Activated naive CD4-positive, alpha-beta T cell treated with anti-CD3 and anti-CD28 coated beads for 36 hours (primary cell): ENCODE results near the gene WDFY2. TPM values are rescaled to one million over a fixed set of nuclear protein-coding genes. Genes with fewer than 3 reads are reported as not detected.

Source experiments
- CTCF ChIA-PET: fragments of 350-600 bp; sonication (Branson Sonifier 250); formaldehyde crosslinking; loops from one replicate; lab custom pipeline; 2021; ENCODE audit warnings: antibody characterized with exemption; lab: Charles Lee
- DNase-seq: peaks from one replicate; pipeline ENCODE4 v3.0.0-alpha.2; 2020
- H3K27ac Mint-ChIP-seq: one replicate; pipeline ENCODE4 v1.8.0; 2021; ENCODE audit warnings: mild to moderate bottlenecking, mixed read lengths
- H3K27me3 Mint-ChIP-seq: one replicate; pipeline ENCODE4 v1.8.0; 2021; ENCODE audit warnings: low read depth, mixed read lengths
- H3K36me3 Mint-ChIP-seq: one replicate; pipeline ENCODE4 v1.8.0; 2021; ENCODE audit warnings: low read depth, mixed read lengths
- H3K4me1 Mint-ChIP-seq: one replicate; pipeline ENCODE4 v1.8.0; 2021; ENCODE audit warnings: low read depth, mixed read lengths
- H3K4me3 Mint-ChIP-seq: one replicate; pipeline ENCODE4 v1.8.0; 2021; ENCODE audit warnings: mild to moderate bottlenecking, moderate library complexity, mixed read lengths
- H3K9me3 Mint-ChIP-seq: one replicate; pipeline ENCODE4 v1.8.0; 2021; ENCODE audit warnings: mixed read lengths
- intact Hi-C: fragments of 100-400 bp; cut with micrococcal nuclease; formaldehyde crosslinking; loops from one replicate; pipeline ENCODE4 v1.15.1; 2023
- total RNA-seq, 2 experiments: library from RNA; stranded (reverse); gene quantifications; one replicate each; pipeline ENCODE4 v1.2.3, GENCODE V29; 2021

Gene WDFY2
- total RNA-seq, 2 experiments from 2014 or later: 8.3 to 11.3 TPM

DNA sequence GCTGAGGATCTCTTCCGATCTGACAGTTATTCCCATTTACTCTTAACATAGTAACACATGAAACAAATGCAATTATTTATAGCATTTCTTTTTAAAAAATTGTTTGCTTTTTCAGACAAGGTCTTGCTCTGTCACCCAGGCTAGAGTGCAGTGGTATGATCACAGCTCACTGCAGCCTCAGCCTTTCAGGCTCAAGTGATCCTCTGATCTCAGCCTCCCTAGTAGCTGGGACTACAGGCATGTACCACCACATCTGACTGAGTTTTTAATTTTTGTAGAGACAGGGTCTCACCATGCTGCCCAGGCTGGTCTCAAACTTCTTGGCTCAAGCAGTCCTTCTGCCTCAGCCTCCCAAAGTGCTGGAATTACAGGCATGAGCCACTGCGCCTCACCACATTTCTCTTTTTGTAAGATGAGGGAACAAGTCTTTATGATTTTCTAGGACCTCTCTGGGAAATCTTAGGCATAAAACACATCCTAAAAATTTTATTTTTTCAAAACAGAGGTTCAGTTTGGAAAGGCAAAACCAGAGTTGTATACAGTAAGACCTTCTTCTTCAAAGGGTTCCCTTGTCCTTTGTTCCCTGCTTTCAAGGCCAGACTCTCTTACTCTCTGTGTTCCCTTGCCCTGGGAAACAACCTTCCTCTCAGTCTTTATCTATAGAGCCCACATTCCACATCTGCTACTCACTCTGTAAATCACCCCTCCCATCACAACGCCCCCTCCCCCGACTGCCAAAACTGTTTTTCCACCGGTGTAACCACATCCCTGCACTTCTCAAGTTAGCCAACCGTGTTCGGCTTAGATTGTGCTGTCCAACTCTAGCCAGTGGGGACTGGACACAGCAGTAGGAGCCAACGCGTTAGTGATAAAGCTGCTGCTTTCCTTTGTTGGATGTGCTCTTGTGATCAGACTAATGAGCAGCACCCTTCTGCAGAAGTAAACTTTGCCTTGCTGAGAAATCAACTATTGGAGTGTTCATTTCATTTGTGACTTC, 163.5 kb downstream of the WDFY2 start:
- DNase-seq: no peak
- Mint-ChIP-seq H3K27ac (no peak overlapping the region), H3K4me1 (no peaks in the 10 kb centered on the region), H3K27me3 (no peaks in the 10 kb centered on the region), H3K4me3 (no peak overlapping the region), H3K9me3 (peaks cover 8% of the 10 kb centered on the region), H3K36me3 (peaks cover 40% of the 10 kb centered on the region)
- intact Hi-C loops: no loop called here
- CTCF ChIA-PET: no interaction called here

DNA sequence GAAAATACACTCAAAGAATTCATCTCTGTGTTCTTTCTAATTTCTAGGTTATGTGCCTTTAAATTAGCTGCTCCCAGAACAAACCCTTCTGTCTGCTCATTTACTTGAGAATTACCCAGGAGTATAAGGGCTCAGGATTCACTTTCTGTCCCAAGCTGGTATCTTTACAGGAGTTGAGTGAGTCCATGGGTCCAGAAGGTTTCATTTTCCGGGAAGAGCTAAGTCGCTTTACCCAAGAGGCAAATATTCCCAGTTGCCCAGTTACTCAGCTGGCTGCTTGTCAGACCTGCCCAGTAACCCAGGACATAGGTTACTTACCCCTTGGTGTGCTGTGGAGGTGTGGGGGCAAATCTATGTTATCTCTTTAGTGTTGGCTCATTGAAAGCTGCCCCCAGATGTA, 172.4 kb downstream of the WDFY2 start:
- no peaks in the 10 kb centered on the region for H3K4me1 Mint-ChIP-seq
- CTCF ChIA-PET: interaction anchor here (0.9 to 1.2 kb wide), 2 partner anchors 41 to 75 kb away, joined by 3 read pairs; no protein-coding TSS in a partner anchor
- H3K27me3 Mint-ChIP-seq: no peaks in the 10 kb centered on the region
- no peak for DNase-seq
- no peak overlapping the region for H3K27ac Mint-ChIP-seq
- H3K36me3 Mint-ChIP-seq: peaks cover 9% of the 10 kb centered on the region
- H3K9me3 Mint-ChIP-seq: no peaks in the 10 kb centered on the region
- H3K4me3 Mint-ChIP-seq: no peak overlapping the region
- intact Hi-C loops: no loop called here

DNA sequence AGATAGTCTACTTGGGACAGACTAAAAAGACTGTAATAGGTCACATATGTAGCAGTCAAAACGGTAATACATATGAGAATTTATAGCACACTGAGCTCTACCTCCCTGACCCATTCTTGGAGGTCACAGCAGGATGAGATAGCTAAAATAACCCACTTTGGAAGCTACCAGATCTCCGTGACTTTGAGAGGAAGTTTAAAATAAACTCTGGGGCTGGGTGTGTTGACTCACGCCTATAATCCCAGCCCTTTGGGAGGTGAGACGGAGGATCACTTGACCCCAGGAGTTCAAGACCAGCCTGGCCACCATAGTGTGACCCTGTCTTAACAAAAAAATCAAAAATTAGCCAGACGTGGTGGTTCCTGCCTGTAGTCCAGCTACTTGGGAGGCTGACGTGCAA, 174.4 kb downstream of the WDFY2 start:
- no peak for DNase-seq
- intact Hi-C loops: no loop called here
- Mint-ChIP-seq H3K4me3 (no peak overlapping the region), H3K4me1 (peaks cover 15% of the 10 kb centered on the region), H3K36me3 (peaks cover 4% of the 10 kb centered on the region), H3K27me3 (no peaks in the 10 kb centered on the region), H3K9me3 (no peaks in the 10 kb centered on the region), H3K27ac (no peak overlapping the region)
- CTCF ChIA-PET: interaction anchor here (0.6 to 3.8 kb wide), 3 partner anchors 32 to 90 kb away, joined by 3 to 13 read pairs (median 4); no protein-coding TSS in a partner anchor

DNA sequence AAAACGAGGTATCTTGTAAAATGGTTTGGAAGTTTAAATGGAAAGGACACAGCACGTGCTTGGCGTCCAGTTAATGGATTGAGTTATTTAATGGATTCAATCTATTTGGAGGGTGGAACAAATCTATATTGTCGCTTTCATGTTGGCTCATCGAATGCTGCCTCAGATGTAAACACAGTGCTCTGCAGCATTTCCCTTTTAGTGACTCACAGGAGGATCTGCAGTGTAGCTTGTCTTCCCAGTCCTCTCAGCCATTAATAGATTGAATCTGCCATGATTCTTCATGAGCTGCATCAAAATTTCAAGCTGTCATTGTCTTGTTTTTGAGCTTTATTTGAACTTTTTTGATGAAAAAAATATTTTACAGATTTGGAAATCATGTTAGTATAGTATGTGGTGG, 175.0 kb downstream of the WDFY2 start:
- H3K27me3 Mint-ChIP-seq: no peaks in the 10 kb centered on the region
- H3K9me3 Mint-ChIP-seq: no peaks in the 10 kb centered on the region
- CTCF ChIA-PET: interaction anchor here (3.8 kb wide), 1 partner anchor 38 kb away, joined by 13 read pairs; no protein-coding TSS in a partner anchor
- H3K4me1 Mint-ChIP-seq: peaks cover 20% of the 10 kb centered on the region
- intact Hi-C loops: no loop called here
- no peak overlapping the region for H3K4me3 Mint-ChIP-seq
- peaks cover 1% of the 10 kb centered on the region for H3K36me3 Mint-ChIP-seq
- no peak overlapping the region for H3K27ac Mint-ChIP-seq
- no peak for DNase-seq

DNA sequence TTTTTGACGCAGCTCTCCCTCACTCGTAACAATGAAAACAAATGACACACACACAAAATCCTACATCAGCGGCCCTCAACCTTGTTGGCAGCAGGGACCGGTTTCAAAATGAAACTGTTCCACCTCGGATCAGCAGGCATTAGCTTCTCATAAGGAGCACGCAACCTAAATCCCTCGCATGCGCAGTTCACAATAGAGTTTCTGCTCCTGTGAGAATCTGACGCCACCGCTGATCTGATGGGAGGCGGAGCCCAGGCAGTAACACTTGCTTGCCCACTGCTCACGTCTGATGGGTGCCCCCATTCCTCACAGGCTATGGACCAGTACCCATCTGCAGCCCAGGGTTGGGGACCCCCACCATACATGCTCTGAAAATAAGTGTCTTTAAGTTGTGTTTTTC, 176.3 kb downstream of the WDFY2 start:
- Mint-ChIP-seq H3K9me3 (no peaks in the 10 kb centered on the region), H3K4me3 (no peak overlapping the region), H3K36me3 (no peaks in the 10 kb centered on the region), H3K4me1 (peaks cover 33% of the 10 kb centered on the region), H3K27me3 (no peaks in the 10 kb centered on the region), H3K27ac (no peak overlapping the region)
- intact Hi-C loops: no loop called here
- DNase-seq: no peak
- CTCF ChIA-PET: interaction anchor here (1.0 to 3.8 kb wide), 2 partner anchors 37 to 305 kb away, joined by 5 to 13 read pairs; no protein-coding TSS in a partner anchor

DNA sequence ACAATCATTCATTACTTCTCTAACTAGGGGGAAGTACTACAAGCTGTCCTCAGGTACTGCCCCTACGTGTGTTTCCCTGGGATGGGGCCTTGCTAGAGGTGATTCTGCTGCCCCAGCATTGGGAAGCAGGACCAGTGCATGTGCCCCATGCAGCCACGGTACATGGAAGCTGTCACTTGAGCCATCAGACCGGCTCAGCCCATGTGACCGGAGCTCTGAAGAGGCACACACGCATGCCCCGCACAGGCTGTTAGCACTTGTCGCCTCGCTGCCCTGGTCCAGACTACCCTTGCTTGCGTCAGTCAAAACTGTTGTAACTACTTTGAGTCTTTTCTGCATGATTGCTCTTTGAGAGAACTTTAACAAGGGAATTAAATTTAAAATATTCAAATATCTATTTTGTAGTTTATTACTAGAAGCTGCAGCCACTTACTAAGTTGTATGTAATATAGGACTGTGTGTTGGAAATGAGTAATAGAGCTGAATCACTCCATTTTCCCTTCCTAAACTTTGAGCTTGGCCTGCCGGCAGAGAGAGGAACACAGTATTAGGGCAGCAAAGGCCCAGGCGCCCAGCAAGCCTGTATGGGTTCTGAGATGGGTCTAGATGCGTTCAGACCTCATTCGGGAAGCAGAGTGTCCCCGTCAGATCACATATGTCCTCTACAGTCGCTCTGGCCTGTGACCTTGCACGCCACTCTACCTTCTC, 177.5 kb downstream of the WDFY2 start:
- H3K27me3 Mint-ChIP-seq: no peaks in the 10 kb centered on the region
- DNase-seq: no peak
- CTCF ChIA-PET: interaction anchor here (3.8 kb wide), 1 partner anchor 36 kb away, joined by 13 read pairs; no protein-coding TSS in a partner anchor
- H3K4me1 Mint-ChIP-seq: peaks cover 35% of the 10 kb centered on the region
- intact Hi-C loops: no loop called here
- no peaks in the 10 kb centered on the region for H3K9me3 Mint-ChIP-seq
- H3K36me3 Mint-ChIP-seq: no peaks in the 10 kb centered on the region
- no peak overlapping the region for H3K27ac Mint-ChIP-seq
- H3K4me3 Mint-ChIP-seq: no peak overlapping the region

DNA sequence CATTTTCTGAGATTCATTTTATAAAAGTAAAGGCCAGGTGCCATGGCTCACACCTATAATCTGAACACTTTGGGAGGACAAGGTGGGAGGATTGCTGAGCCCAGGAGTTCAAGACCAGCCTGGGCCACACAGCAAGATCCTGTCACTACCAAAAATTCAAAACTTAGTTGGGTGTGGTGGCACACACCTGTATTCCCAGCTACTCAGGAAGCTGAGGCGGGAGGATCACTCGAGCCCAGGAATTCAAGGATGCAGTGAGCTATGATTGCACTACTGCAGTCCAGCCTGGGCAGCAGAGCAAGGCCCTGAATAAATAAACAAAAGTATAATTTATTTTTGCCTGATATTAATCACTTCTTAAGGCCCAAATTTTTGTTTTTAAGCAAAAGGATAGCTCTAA, 179.2 kb downstream of the WDFY2 start:
- peaks cover 35% of the 10 kb centered on the region for H3K4me1 Mint-ChIP-seq
- H3K36me3 Mint-ChIP-seq: no peaks in the 10 kb centered on the region
- H3K27ac Mint-ChIP-seq: no peak overlapping the region
- intact Hi-C loops: no loop called here
- H3K4me3 Mint-ChIP-seq: no peak overlapping the region
- H3K27me3 Mint-ChIP-seq: no peaks in the 10 kb centered on the region
- DNase-seq: no peak
- H3K9me3 Mint-ChIP-seq: no peaks in the 10 kb centered on the region
- CTCF ChIA-PET: interaction anchor here (0.7 to 1.9 kb wide), 4 partner anchors 17 to 477 kb away, joined by 4 to 13 read pairs (median 4); no protein-coding TSS in a partner anchor

DNA sequence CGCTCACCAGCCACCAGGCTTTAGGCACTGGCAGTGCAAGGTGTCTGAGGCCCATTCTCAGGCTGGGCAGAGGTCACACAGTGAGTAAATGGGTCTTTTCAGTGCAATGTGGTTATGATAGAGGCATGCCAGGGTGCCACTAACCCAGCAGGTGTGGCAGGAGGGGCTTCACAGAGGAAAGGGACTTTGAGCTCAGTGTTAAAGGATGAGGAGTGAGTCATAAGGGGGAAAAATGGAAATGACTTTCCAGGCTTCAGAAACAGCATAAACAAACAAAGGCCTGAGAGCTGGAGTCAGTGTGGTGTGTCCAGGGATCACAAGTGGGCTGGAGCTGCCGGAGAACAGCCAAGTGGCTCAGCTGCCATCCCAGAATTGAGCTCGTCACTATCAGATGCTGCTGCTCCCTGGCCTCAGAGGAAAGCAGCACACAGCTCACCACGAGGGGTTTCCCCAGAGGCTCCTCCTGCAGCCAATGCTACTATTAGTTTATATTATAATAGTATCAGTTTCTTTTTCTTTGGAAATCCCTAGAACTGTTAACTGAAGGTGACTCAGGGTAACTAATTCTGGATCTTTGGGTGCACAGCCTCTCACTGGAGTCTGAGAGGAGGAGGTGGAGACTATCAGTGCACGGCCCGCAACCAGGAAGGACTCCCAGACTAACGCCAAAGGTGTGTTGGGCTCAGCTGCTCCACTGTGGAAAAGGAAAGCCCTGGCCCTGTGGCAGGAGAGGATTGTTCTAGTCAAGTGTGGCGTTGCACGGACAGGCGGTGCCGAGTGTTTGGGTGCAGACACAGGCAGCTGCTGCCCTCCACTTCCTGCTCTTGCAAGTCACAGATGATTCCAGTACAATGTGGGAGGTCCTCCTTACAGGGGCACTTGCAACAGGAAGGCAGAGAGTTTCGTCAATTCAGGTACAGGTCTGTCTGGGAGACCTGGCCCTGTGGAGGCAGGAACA, 180.2 kb downstream of the WDFY2 start:
- Mint-ChIP-seq H3K4me3 (peak overlapping the region; percentile 73), H3K9me3 (no peaks in the 10 kb centered on the region), H3K36me3 (no peaks in the 10 kb centered on the region), H3K27me3 (no peaks in the 10 kb centered on the region), H3K27ac (peak overlapping the region; percentile 82), H3K4me1 (peaks cover 35% of the 10 kb centered on the region)
- CTCF ChIA-PET: interaction anchor here (0.6 to 1.9 kb wide), 5 partner anchors 18 to 319 kb away, joined by 3 to 13 read pairs (median 4); no protein-coding TSS in a partner anchor
- DNase-seq: peak; percentile 84
- intact Hi-C loops: loop anchor here (1.0 to 2.0 kb wide), 10 partner anchors 29 to 311 kb away; partner anchors contain the start of genes INTS6 and WDFY2

DNA sequence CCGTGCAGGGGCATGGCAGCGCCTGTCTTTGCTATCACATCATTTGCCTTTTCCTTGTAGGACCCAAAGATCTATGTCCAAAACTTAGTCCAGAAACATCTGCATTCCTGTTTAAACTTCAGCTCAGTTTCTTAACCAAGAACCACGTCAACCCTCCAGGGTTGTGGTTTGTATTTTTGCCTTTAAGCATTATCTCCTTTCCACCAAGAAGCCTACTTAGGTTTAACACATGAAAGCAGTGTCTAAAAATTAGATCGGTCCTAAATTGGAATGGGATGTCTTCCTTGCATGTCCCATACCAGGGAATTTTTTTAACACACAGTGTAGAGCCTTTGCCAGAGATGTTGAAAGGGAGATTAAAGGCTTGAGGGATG, 180.9 kb downstream of the WDFY2 start:
- DNase-seq: no peak
- Mint-ChIP-seq H3K36me3 (no peaks in the 10 kb centered on the region), H3K9me3 (no peaks in the 10 kb centered on the region), H3K27me3 (no peaks in the 10 kb centered on the region), H3K27ac (peak overlapping the region; percentile 82), H3K4me3 (peak overlapping the region; percentile 73), H3K4me1 (peaks cover 35% of the 10 kb centered on the region)
- intact Hi-C loops: loop anchor here (2.0 kb wide), 1 partner anchor 120 kb away; no protein-coding TSS in a partner anchor
- CTCF ChIA-PET: interaction anchor here (1.0 to 1.9 kb wide), 2 partner anchors 17 to 32 kb away, joined by 3 to 13 read pairs; no protein-coding TSS in a partner anchor

DNA sequence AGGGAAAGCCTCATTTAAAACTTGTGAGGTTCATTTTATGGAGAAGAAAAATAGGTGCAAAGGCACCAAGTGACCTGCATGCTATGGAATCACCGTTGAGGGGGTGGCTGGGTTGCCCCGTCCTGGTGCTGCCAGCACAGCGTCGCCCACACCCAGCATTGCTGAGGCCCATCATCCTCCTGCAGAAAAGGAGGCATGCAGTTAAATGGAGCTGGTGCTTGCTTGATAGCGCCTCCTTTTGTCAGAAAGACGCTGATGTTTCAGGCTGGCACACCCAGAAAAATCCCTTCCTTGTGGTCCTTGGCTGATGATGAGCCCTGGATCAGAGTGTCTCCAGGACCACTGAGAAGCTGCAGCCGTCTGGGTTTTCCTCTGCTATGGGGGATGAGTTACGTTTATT, 182.8 kb downstream of the WDFY2 start:
- H3K27me3 Mint-ChIP-seq: no peaks in the 10 kb centered on the region
- CTCF ChIA-PET: interaction anchor here (2.2 kb wide), 1 partner anchor 30 kb away, joined by 6 read pairs; no protein-coding TSS in a partner anchor
- no peak overlapping the region for H3K4me3 Mint-ChIP-seq
- H3K4me1 Mint-ChIP-seq: peaks cover 34% of the 10 kb centered on the region
- peak; percentile 21 for DNase-seq
- intact Hi-C loops: no loop called here
- no peak overlapping the region for H3K27ac Mint-ChIP-seq
- H3K9me3 Mint-ChIP-seq: no peaks in the 10 kb centered on the region
- no peaks in the 10 kb centered on the region for H3K36me3 Mint-ChIP-seq

DNA sequence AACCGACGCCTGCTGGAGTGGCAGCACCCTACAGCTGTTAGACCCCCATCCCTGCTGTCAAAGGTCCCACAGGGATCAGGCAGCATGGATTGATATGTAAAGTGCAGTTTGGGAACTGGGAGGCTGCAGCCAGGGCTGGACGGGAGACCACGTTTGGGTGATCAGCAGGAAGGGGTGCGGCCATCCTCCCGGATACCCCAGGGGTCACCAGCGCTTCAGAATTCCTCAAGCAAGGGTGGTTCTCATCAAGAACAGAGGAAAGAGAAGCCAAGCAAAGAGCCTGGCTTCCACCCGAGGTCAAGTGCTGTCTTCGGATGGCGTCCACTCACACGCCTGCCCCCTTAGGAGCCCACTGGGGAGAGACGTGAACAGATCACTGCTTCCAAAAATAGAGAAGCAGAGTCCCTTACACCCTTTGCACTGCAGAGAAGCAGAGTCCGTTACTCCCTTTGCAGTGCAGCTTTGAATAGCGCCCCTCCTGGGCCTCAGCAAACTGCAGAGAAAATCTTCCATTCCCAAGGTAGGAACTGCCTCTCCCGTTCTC, 184.2 kb downstream of the WDFY2 start:
- intact Hi-C loops: no loop called here
- no peaks in the 10 kb centered on the region for H3K9me3 Mint-ChIP-seq

More for the DNA sequence above, 184.2 kb downstream of the WDFY2 start:
- no peak overlapping the region for H3K4me3 Mint-ChIP-seq
- H3K36me3 Mint-ChIP-seq: no peaks in the 10 kb centered on the region
- no peak for DNase-seq
- H3K4me1 Mint-ChIP-seq: peaks cover 22% of the 10 kb centered on the region
- CTCF ChIA-PET: interaction anchor here (1.3 kb wide), 1 partner anchor 29 kb away, joined by 4 read pairs; no protein-coding TSS in a partner anchor
- H3K27ac Mint-ChIP-seq: no peak overlapping the region
- H3K27me3 Mint-ChIP-seq: no peaks in the 10 kb centered on the region
